ENCODE results near the gene STH.
"Not testable (repeated sequence)": the region's sequence is repeated elsewhere in the genome, so short reads cannot be mapped to it uniquely, and the experiment has no call there.

STH gene

GRCh38 chr17:46009681-46010596, 10.9 kb downstream of the STH start:
- no peaks in the 10 kb centered on the region for H3K9me3 ChIP-seq (ENCODE audit: control insufficient read depth, low read length)
- H3K9ac ChIP-seq (ENCODE audit: low read length) = no peak overlapping the region
- H3K36me3 ChIP-seq (ENCODE audit: control insufficient read depth, insufficient read depth, low read length, severe bottlenecking) = no peaks in the 10 kb centered on the region
- no peak for DNase-seq (ENCODE audit: low read depth)
- no peaks in the 10 kb centered on the region for H3K27me3 ChIP-seq (replicated peaks; ENCODE audit: control insufficient read depth, insufficient read depth, low read length)
- no peak overlapping the region for H3K4me3 ChIP-seq (ENCODE audit: low read length)
- H3K4me1 ChIP-seq (ENCODE audit: control insufficient read depth, insufficient read depth, low read length) = peaks cover 17% of the 10 kb centered on the region

- Histone ChIP-seq H3K27me3 (replicated peaks; ENCODE audit: control insufficient read depth, insufficient read depth, low read length) (no peaks in the 10 kb centered on the region), H3K4me3 (ENCODE audit: low read length) (no peak overlapping the region), H3K36me3 (ENCODE audit: control insufficient read depth, insufficient read depth, low read length, severe bottlenecking) (no peaks in the 10 kb centered on the region), H3K4me1 (ENCODE audit: control insufficient read depth, insufficient read depth, low read length) (peaks cover 17% of the 10 kb centered on the region), H3K9me3 (ENCODE audit: control insufficient read depth, low read length) (no peaks in the 10 kb centered on the region), H3K9ac (ENCODE audit: low read length) (no peak overlapping the region)
- DNase-seq (ENCODE audit: low read depth) = no peak
Observed at GRCh38 chr17:46010597-46011186, 11.6 kb downstream of the STH start.

- H3K4me1 ChIP-seq (ENCODE audit: control insufficient read depth, insufficient read depth, low read length) = peaks cover 17% of the 10 kb centered on the region
- no peak overlapping the region for H3K4me3 ChIP-seq (ENCODE audit: low read length)
- no peaks in the 10 kb centered on the region for H3K27me3 ChIP-seq (replicated peaks; ENCODE audit: control insufficient read depth, insufficient read depth, low read length)
- H3K9me3 ChIP-seq (ENCODE audit: control insufficient read depth, low read length) = no peaks in the 10 kb centered on the region
- no peak overlapping the region for H3K9ac ChIP-seq (ENCODE audit: low read length)
- no peaks in the 10 kb centered on the region for H3K36me3 ChIP-seq (ENCODE audit: control insufficient read depth, insufficient read depth, low read length, severe bottlenecking)
- no peak for DNase-seq (ENCODE audit: low read depth)
Observed at GRCh38 chr17:46011711-46012505, 12.9 kb downstream of the STH start.

GRCh38 chr17:46012506-46013079, 13.5 kb downstream of the STH start:
- no peak overlapping the region for H3K4me3 ChIP-seq (ENCODE audit: low read length)
- H3K4me1 ChIP-seq (ENCODE audit: control insufficient read depth, insufficient read depth, low read length) = peaks cover 17% of the 10 kb centered on the region
- H3K36me3 ChIP-seq (ENCODE audit: control insufficient read depth, insufficient read depth, low read length, severe bottlenecking) = no peaks in the 10 kb centered on the region
- H3K9ac ChIP-seq (ENCODE audit: low read length) = no peak overlapping the region
- no peaks in the 10 kb centered on the region for H3K27me3 ChIP-seq (replicated peaks; ENCODE audit: control insufficient read depth, insufficient read depth, low read length)
- H3K9me3 ChIP-seq (ENCODE audit: control insufficient read depth, low read length) = no peaks in the 10 kb centered on the region
- DNase-seq (ENCODE audit: low read depth) = no peak

GRCh38 chr17:46013127-46013501, 14.1 kb downstream of the STH start:
- H3K9me3 ChIP-seq (ENCODE audit: control insufficient read depth, low read length) = no peaks in the 10 kb centered on the region
- no peak overlapping the region for H3K9ac ChIP-seq (ENCODE audit: low read length)
- no peak for DNase-seq (ENCODE audit: low read depth)
- H3K4me3 ChIP-seq (ENCODE audit: low read length) = no peak overlapping the region
- H3K4me1 ChIP-seq (ENCODE audit: control insufficient read depth, insufficient read depth, low read length) = peaks cover 13% of the 10 kb centered on the region
- H3K27me3 ChIP-seq (replicated peaks; ENCODE audit: control insufficient read depth, insufficient read depth, low read length) = no peaks in the 10 kb centered on the region
- H3K36me3 ChIP-seq (ENCODE audit: control insufficient read depth, insufficient read depth, low read length, severe bottlenecking) = no peaks in the 10 kb centered on the region

GRCh38 chr17:46013502-46014165, 14.6 kb downstream of the STH start:
- Histone ChIP-seq H3K9me3 (ENCODE audit: control insufficient read depth, low read length) (no peaks in the 10 kb centered on the region), H3K36me3 (ENCODE audit: control insufficient read depth, insufficient read depth, low read length, severe bottlenecking) (no peaks in the 10 kb centered on the region), H3K4me3 (ENCODE audit: low read length) (no peak overlapping the region), H3K9ac (ENCODE audit: low read length) (no peak overlapping the region), H3K4me1 (ENCODE audit: control insufficient read depth, insufficient read depth, low read length) (peaks cover 11% of the 10 kb centered on the region), H3K27me3 (replicated peaks; ENCODE audit: control insufficient read depth, insufficient read depth, low read length) (no peaks in the 10 kb centered on the region)
- DNase-seq (ENCODE audit: low read depth) = peak; percentile 78

- not testable (repeated sequence) for H3K36me3 ChIP-seq (ENCODE audit: control insufficient read depth, insufficient read depth, low read length, severe bottlenecking); H3K4me3 ChIP-seq (ENCODE audit: low read length); H3K9ac ChIP-seq (ENCODE audit: low read length); H3K4me1 ChIP-seq (ENCODE audit: control insufficient read depth, insufficient read depth, low read length); H3K27me3 ChIP-seq (replicated peaks; ENCODE audit: control insufficient read depth, insufficient read depth, low read length); DNase-seq (ENCODE audit: low read depth); H3K9me3 ChIP-seq (ENCODE audit: control insufficient read depth, low read length)
Observed at GRCh38 chr17:46019408-46019925, 20.4 kb downstream of the STH start.

GRCh38 chr17:46020023-46020761, 21.1 kb downstream of the STH start:
- Histone ChIP-seq H3K4me3 (ENCODE audit: low read length) (no peak overlapping the region), H3K9ac (ENCODE audit: low read length) (no peak overlapping the region), H3K4me1 (ENCODE audit: control insufficient read depth, insufficient read depth, low read length) (no peaks in the 10 kb centered on the region), H3K27me3 (replicated peaks; ENCODE audit: control insufficient read depth, insufficient read depth, low read length) (no peaks in the 10 kb centered on the region), H3K36me3 (ENCODE audit: control insufficient read depth, insufficient read depth, low read length, severe bottlenecking) (peaks cover 10% of the 10 kb centered on the region), H3K9me3 (ENCODE audit: control insufficient read depth, low read length) (no peaks in the 10 kb centered on the region)
- no peak for DNase-seq (ENCODE audit: low read depth)

- Histone ChIP-seq H3K36me3 (ENCODE audit: control insufficient read depth, insufficient read depth, low read length, severe bottlenecking) (peaks cover 11% of the 10 kb centered on the region), H3K9me3 (ENCODE audit: control insufficient read depth, low read length) (no peaks in the 10 kb centered on the region), H3K4me3 (ENCODE audit: low read length) (no peak overlapping the region), H3K27me3 (replicated peaks; ENCODE audit: control insufficient read depth, insufficient read depth, low read length) (no peaks in the 10 kb centered on the region), H3K4me1 (ENCODE audit: control insufficient read depth, insufficient read depth, low read length) (no peaks in the 10 kb centered on the region), H3K9ac (ENCODE audit: low read length) (no peak overlapping the region)
- DNase-seq (ENCODE audit: low read depth) = no peak
Observed at GRCh38 chr17:46020998-46021397, 21.9 kb downstream of the STH start.

- not testable (repeated sequence) for H3K4me1 ChIP-seq (ENCODE audit: control insufficient read depth, insufficient read depth, low read length); H3K27me3 ChIP-seq (replicated peaks; ENCODE audit: control insufficient read depth, insufficient read depth, low read length); DNase-seq (ENCODE audit: low read depth); H3K9me3 ChIP-seq (ENCODE audit: control insufficient read depth, low read length); H3K9ac ChIP-seq (ENCODE audit: low read length); H3K4me3 ChIP-seq (ENCODE audit: low read length)
- peaks cover 26% of the 10 kb centered on the region for H3K36me3 ChIP-seq (ENCODE audit: control insufficient read depth, insufficient read depth, low read length, severe bottlenecking)
Observed at GRCh38 chr17:46023366-46023765, 24.3 kb downstream of the STH start.
